ENCODE data around the gene DNAJC25. TPM values are rescaled to one million over a fixed set of nuclear protein-coding genes. Genes with fewer than 3 reads are reported as not detected.

DNAJC25 gene
- total RNA-seq, 1 experiment from 2014 or later: 6.0 TPM

GRCh38 chr9:111683392-111683791 is 52.3 kb downstream of the DNAJC25 start:
- no peak for DNase-seq (ENCODE audit: low read depth, low spot score)
- Histone ChIP-seq H3K27me3 (ENCODE audit: control insufficient read depth, insufficient read depth, low read length) (no peaks in the 10 kb centered on the region), H3K27ac (ENCODE audit: low read length) (no peak overlapping the region), H3K4me3 (ENCODE audit: low read depth in 2 of 2, low read length in 2 of 2) (no peak overlapping the region), H3K36me3 (ENCODE audit: control insufficient read depth, insufficient read depth, low read length) (no peaks in the 10 kb centered on the region), H3K4me1 (ENCODE audit: control insufficient read depth, insufficient read depth, low read length) (no peaks in the 10 kb centered on the region), H3K9me3 (ENCODE audit: control insufficient read depth, insufficient read depth, low read depth, low read length) (no peaks in the 10 kb centered on the region)
- in situ Hi-C loops (cut with HindIII; ENCODE audit: low pct_unique_long_range_greater_than_20kb, low sequenced_read_pairs): no loop called here
- POLR2A ChIA-PET: interaction anchor here (0.8 kb wide), 1 partner anchor 25 kb away, joined by 3 read pairs; no protein-coding TSS in a partner anchor
- TF ChIP-seq REST (IDR thresholded peaks at IDR 0.05; ENCODE audit: insufficient read depth in 1 of 2, low read depth in 2 of 2, low read length in 1 of 2): no peak
- no peak for TF ChIP-seq CTCF (IDR thresholded peaks at IDR 0.05)
- TF ChIP-seq TCF7L2 (IDR thresholded peaks at IDR 0.05; ENCODE audit: low read depth, low read length): no peak
- ATAC-seq: no peak
- intact Hi-C loops (cut with micrococcal nuclease; ENCODE audit: unreplicated experiment): no loop called here
- CTCF ChIA-PET: no interaction called here
- BruUV-seq (replicated peaks): no TSS peak

- ChIA-PET POLR2A (interaction anchor here (0.6 kb wide), 1 partner anchor 92 kb away, joined by 13 read pairs; the partner anchor contains the start of gene PTGR1), CTCF (interaction anchor here (0.8 kb wide), 1 partner anchor 94 kb away, joined by 8 read pairs; no protein-coding TSS in a partner anchor)
- intact Hi-C loops (cut with micrococcal nuclease; ENCODE audit: unreplicated experiment) (loop anchor here (1.0 kb wide), 1 partner anchor 94 kb away; no protein-coding TSS in a partner anchor), in situ Hi-C loops (cut with HindIII; ENCODE audit: low pct_unique_long_range_greater_than_20kb, low sequenced_read_pairs) (no loop called here)
- Histone ChIP-seq H3K27me3 (ENCODE audit: control insufficient read depth, insufficient read depth, low read length) (no peaks in the 10 kb centered on the region), H3K27ac (ENCODE audit: low read length) (peak overlapping the region; percentile 65), H3K36me3 (ENCODE audit: control insufficient read depth, insufficient read depth, low read length) (no peaks in the 10 kb centered on the region), H3K4me3 (ENCODE audit: low read depth in 2 of 2, low read length in 2 of 2) (no peak overlapping the region), H3K4me1 (ENCODE audit: control insufficient read depth, insufficient read depth, low read length) (peaks cover 9% of the 10 kb centered on the region; the same call in 1 of the 2 replicates), H3K9me3 (ENCODE audit: control insufficient read depth, insufficient read depth, low read depth, low read length) (no peaks in the 10 kb centered on the region)
- BruUV-seq (replicated peaks): no TSS peak
- peak; percentile 83 for ATAC-seq
- peak; percentile 25 for DNase-seq (ENCODE audit: low read depth, low spot score)
- TF ChIP-seq SIN3A (IDR thresholded peaks at IDR 0.05; ENCODE audit: borderline replicate concordance, insufficient read depth, low read depth, low read length) (no peak), CTCF (IDR thresholded peaks at IDR 0.05) (peak; percentile 51; the same call in 1 of the 2 replicates)
Measured at GRCh38 chr9:111691672-111692329, 60.7 kb downstream of the DNAJC25 start.
